ENCODE data around the gene SAP30BP.
A peak's percentile ranks its signal among the peaks of the same experiment; 100 is the strongest.

- TF ChIP-seq CTCF (IDR thresholded peaks at IDR 0.05; ENCODE audit: low read depth, low read length) (0 out of 2 replicates have a peak, but pooled peaks have one; percentile 9), EZH2phosphoT487 (IDR thresholded peaks at IDR 0.05; ENCODE audit: low read depth) (no peak)
Measured at GRCh38 chr17:75706042-75706728, 39.0 kb downstream of the SAP30BP start.
